H9 (cell line): ENCODE measurements around the gene VASH2. TPM values are rescaled to one million over a fixed set of nuclear protein-coding genes. Genes with fewer than 3 reads are reported as not detected.

ENCODE experiments used
- DNase-seq: peaks from one replicate; pipeline ENCODE4 v3.0.0-alpha.2; 2017
- H2AFZ ChIP-seq: one replicate; pipeline ENCODE4 v1.6.1; 2013; ENCODE audit warnings: mild to moderate bottlenecking, low read length, control low read depth, moderate library complexity
- H2AK5ac ChIP-seq: 2 replicates; pipeline ENCODE4 v1.6.1; 2013; ENCODE audit warnings: low read length, control low read depth, mixed read lengths; ENCODE audit not compliant: insufficient read length
- H2BK120ac ChIP-seq: one replicate; pipeline ENCODE4 v1.6.1; 2013; ENCODE audit warnings: low read depth, mild to moderate bottlenecking, low read length, control low read depth, inconsistent platforms; ENCODE audit not compliant: poor library complexity, severe bottlenecking
- H2BK12ac ChIP-seq: 2 replicates; pipeline ENCODE4 v1.6.1; 2013; ENCODE audit warnings: low read length, control low read depth, mixed read lengths, low read depth; ENCODE audit not compliant: insufficient read length
- H2BK15ac ChIP-seq: 2 replicates; pipeline ENCODE4 v1.6.1; 2013; ENCODE audit warnings: low read depth, low read length, control low read depth
- H2BK20ac ChIP-seq: one replicate; pipeline ENCODE4 v1.6.1; 2013; ENCODE audit warnings: low read depth, mild to moderate bottlenecking, low read length, control low read depth, inconsistent platforms; ENCODE audit not compliant: poor library complexity, severe bottlenecking
- H2BK5ac ChIP-seq: 2 replicates; pipeline ENCODE4 v1.6.1; 2013; ENCODE audit warnings: low read length, control low read depth, mixed read lengths; ENCODE audit not compliant: insufficient read length
- H3K14ac ChIP-seq: 2 replicates; pipeline ENCODE4 v1.6.1; 2013; ENCODE audit warnings: low read length, control low read depth; ENCODE audit not compliant: insufficient read depth
- H3K18ac ChIP-seq: 2 replicates; pipeline ENCODE4 v1.6.1; 2013; ENCODE audit warnings: low read depth, mild to moderate bottlenecking, mixed read lengths, low read length, control low read depth; ENCODE audit not compliant: insufficient read length
- H3K23ac ChIP-seq: 2 replicates; pipeline ENCODE4 v1.6.1; 2013; ENCODE audit warnings: low read length, control low read depth, mixed read lengths, low read depth; ENCODE audit not compliant: insufficient read length
- H3K23me2 ChIP-seq: 2 replicates; pipeline ENCODE4 v1.6.1; 2013; ENCODE audit warnings: low read depth, mild to moderate bottlenecking, mixed read lengths, low read length, control low read depth; ENCODE audit not compliant: insufficient read length, poor library complexity, severe bottlenecking
- H3K27ac ChIP-seq: 2 replicates; pipeline ENCODE4 v1.5.1; 2013; ENCODE audit warnings: low read length, control low read depth, mixed read lengths, low read depth; ENCODE audit not compliant: insufficient read length
- H3K27me3 ChIP-seq: 2 replicates; pipeline ENCODE4 v1.6.1; 2013; ENCODE audit warnings: low read length, control low read depth, inconsistent platforms; ENCODE audit not compliant: insufficient read depth
- H3K4ac ChIP-seq: 2 replicates; pipeline ENCODE4 v1.6.1; 2013; ENCODE audit warnings: low read depth, mild to moderate bottlenecking, control low read depth, inconsistent platforms, low read length, moderate library complexity
- H3K4me1 ChIP-seq: 2 replicates; pipeline ENCODE4 v1.6.1; 2013; ENCODE audit warnings: low read length, control low read depth, inconsistent platforms; ENCODE audit not compliant: insufficient read depth
- H3K4me2 ChIP-seq: 2 replicates; pipeline ENCODE4 v1.6.1; 2013; ENCODE audit warnings: low read length, control low read depth, mixed read lengths; ENCODE audit not compliant: insufficient read length, insufficient read depth
- H3K56ac ChIP-seq: 2 replicates; pipeline ENCODE4 v1.6.1; 2013; ENCODE audit warnings: low read depth, mild to moderate bottlenecking, mixed read lengths, low read length, control low read depth; ENCODE audit not compliant: insufficient read length
- H3K79me1 ChIP-seq: 2 replicates; pipeline ENCODE4 v1.6.1; 2013; ENCODE audit warnings: low read depth, mild to moderate bottlenecking, moderate library complexity, low read length, control low read depth, inconsistent platforms; ENCODE audit not compliant: insufficient read depth, poor library complexity, severe bottlenecking
- H3K79me2 ChIP-seq: 2 replicates; pipeline ENCODE4 v1.6.1; 2013; ENCODE audit warnings: low read length, control low read depth, inconsistent platforms; ENCODE audit not compliant: insufficient read depth
- H3K9ac ChIP-seq: 2 replicates; pipeline ENCODE4 v1.6.1; 2013; ENCODE audit warnings: low read length, control low read depth, mixed read lengths; ENCODE audit not compliant: insufficient read length; ENCODE audit errors: extremely low read depth
- H3K9me3 ChIP-seq: one replicate; pipeline ENCODE4 v1.6.1; 2013; ENCODE audit warnings: low read depth, low read length, inconsistent platforms; ENCODE audit not compliant: control insufficient read depth
- H3T11ph ChIP-seq: one replicate; pipeline ENCODE4 v1.6.1; 2013; ENCODE audit warnings: mild to moderate bottlenecking, low read length, control low read depth, inconsistent platforms
- H4K20me1 ChIP-seq: one replicate; pipeline ENCODE4 v1.6.1; 2013; ENCODE audit not compliant: control insufficient read depth, insufficient read length, insufficient read depth
- H4K5ac ChIP-seq: 2 replicates; pipeline ENCODE4 v1.6.1; 2013; ENCODE audit warnings: low read depth, mild to moderate bottlenecking, mixed read lengths, low read length, control low read depth; ENCODE audit not compliant: insufficient read length
- H4K8ac ChIP-seq: replicated peaks from 2 replicates; pipeline ENCODE4 v1.6.1; 2013; ENCODE audit warnings: low read length, control low read depth, mixed read lengths, low read depth; ENCODE audit not compliant: insufficient read length
- H4K91ac ChIP-seq: 2 replicates; pipeline ENCODE4 v1.6.1; 2013; ENCODE audit warnings: low read depth, mild to moderate bottlenecking, moderate library complexity, mixed read lengths, low read length, control low read depth; ENCODE audit not compliant: insufficient read length
- H3K27ac Mint-ChIP-seq, 3 experiments: 2 replicates in 2 of 3; 3 replicates in 1 of 3; pipeline ENCODE4 v1.8.0; 2020 to 2021; ENCODE audit warnings: mixed read lengths in 3 of 3, mild to moderate bottlenecking in 1 of 3, moderate library complexity in 1 of 3
- H3K27me3 Mint-ChIP-seq: 2 replicates; pipeline ENCODE4 v1.8.0; 2021; ENCODE audit warnings: low read depth, mild to moderate bottlenecking, moderate library complexity, mixed read lengths
- H3K36me3 Mint-ChIP-seq, 3 experiments: 2 replicates in 2 of 3; 3 replicates in 1 of 3; pipeline ENCODE4 v1.8.0; 2020 to 2021; ENCODE audit warnings: low read depth in 3 of 3, mixed read lengths in 3 of 3; ENCODE audit not compliant: insufficient read depth in 1 of 3
- H3K4me1 Mint-ChIP-seq, 2 experiments: 2 replicates each; pipeline ENCODE4 v1.8.0; 2020; ENCODE audit warnings: mixed read lengths in 2 of 2
- H3K4me3 Mint-ChIP-seq, 2 experiments: 2 replicates in 1 of 2; 3 replicates in 1 of 2; pipeline ENCODE4 v1.8.0; 2020 to 2021; ENCODE audit warnings: mild to moderate bottlenecking in 2 of 2, mixed read lengths in 2 of 2, moderate library complexity in 1 of 2
- H3K9me3 Mint-ChIP-seq, 2 experiments: 2 replicates in 1 of 2; 3 replicates in 1 of 2; pipeline ENCODE4 v1.8.0; 2020; ENCODE audit warnings: mild to moderate bottlenecking in 2 of 2, mixed read lengths in 2 of 2, moderate library complexity in 1 of 2
- WGBS: extraction: QIAGEN DNeasy Blood & Tissue Kit; methylation state at CpG from one replicate; pipeline ENCODE4 v1.1.7; 2013; ENCODE audit warnings: missing lambda C conversion rate, low lambda C conversion rate, mixed read lengths; ENCODE audit not compliant: insufficient read length; ENCODE audit errors: extremely low coverage; 5-methylcytosine and 5-hydroxymethylcytosine counted together
- total RNA-seq: library from RNA; stranded (reverse); gene quantifications from 2 replicates; pipeline ENCODE4 v1.2.1, GENCODE V29; 2021
- TF ChIP-seq, protein P1 (sequence below): fragments of 200-600 bp; sonication (generic); conservative IDR thresholded peaks from 3 replicates; pipeline ENCODE4 v1.8.0; 2021; ENCODE audit warnings: antibody characterized with exemption, mild to moderate bottlenecking

Gene VASH2
- total RNA-seq, 1 experiment from 2014 or later, result 76.1 TPM

DNA sequence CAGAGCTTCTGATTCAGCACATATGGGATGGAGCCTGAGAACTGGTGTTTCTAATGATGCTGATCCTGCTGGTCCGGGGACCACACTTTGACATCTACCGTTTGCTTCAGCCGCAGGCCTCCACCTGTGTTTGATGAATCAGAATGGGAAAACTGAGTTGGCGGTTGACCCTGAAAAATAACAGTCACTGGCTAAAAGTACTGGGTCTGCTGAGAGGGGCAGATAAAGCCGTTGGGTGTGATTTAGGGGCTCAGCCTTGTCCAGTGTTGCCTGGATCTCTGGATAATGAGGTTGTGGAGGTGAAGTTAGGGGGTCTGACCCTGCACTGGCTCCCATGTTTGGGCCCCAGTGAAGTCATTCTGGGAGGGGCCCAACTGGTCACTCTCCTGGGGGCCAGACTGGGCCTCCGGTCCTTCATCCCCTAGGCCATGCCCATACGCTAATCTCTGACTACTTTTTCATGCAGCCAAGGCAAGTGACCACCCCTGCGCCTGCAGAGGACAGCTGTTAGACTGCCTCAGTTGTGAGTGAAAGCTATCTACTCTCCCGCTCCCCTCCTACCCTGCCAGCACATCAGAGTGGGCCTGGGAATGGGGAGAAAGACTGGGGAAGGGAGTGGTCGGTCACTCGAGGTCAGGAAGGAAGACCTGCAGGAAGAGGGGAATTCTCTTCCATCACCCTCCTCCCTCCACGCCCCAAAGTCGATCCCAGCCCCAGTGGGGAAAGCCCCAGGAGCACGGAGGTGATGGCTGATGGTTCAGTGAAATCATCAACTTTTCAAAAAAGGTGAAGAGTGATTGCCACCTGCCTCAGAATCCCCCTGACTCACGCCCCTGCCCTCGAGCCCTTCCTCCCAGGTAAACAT lies 27.7 kb downstream of the VASH2 start:
- peak; percentile 21 for DNase-seq
- Histone ChIP-seq H3K23ac (no peak overlapping the region), H3K4me2 (no peak overlapping the region), H3T11ph (no peak overlapping the region), H4K8ac (no peak overlapping the region), H3K79me2 (no peaks in the 10 kb centered on the region), H2BK5ac (no peak overlapping the region), H3K18ac (no peak overlapping the region), H2AK5ac (no peak overlapping the region), H3K27ac (no peak overlapping the region), H4K20me1 (no peaks in the 10 kb centered on the region), H2BK120ac (no peak overlapping the region), H3K27me3 (no peaks in the 10 kb centered on the region), H2BK15ac (no peak overlapping the region), H2AFZ (no peak overlapping the region), H3K56ac (no peak overlapping the region), H3K23me2 (no peaks in the 10 kb centered on the region), H4K91ac (no peak overlapping the region), H3K4me1 (peaks cover 7% of the 10 kb centered on the region; the same call in 1 of the 2 replicates), H4K5ac (no peak overlapping the region), H3K9me3 (no peaks in the 10 kb centered on the region), H3K9ac (no peak overlapping the region), H2BK20ac (no peak overlapping the region), H3K14ac (no peak overlapping the region), H3K79me1 (no peaks in the 10 kb centered on the region), H3K4ac (no peak overlapping the region), H2BK12ac (no peak overlapping the region)
- H3K9me3 Mint-ChIP-seq, result no peaks in the 10 kb centered on the region
- TF ChIP-seq, protein P1, sequence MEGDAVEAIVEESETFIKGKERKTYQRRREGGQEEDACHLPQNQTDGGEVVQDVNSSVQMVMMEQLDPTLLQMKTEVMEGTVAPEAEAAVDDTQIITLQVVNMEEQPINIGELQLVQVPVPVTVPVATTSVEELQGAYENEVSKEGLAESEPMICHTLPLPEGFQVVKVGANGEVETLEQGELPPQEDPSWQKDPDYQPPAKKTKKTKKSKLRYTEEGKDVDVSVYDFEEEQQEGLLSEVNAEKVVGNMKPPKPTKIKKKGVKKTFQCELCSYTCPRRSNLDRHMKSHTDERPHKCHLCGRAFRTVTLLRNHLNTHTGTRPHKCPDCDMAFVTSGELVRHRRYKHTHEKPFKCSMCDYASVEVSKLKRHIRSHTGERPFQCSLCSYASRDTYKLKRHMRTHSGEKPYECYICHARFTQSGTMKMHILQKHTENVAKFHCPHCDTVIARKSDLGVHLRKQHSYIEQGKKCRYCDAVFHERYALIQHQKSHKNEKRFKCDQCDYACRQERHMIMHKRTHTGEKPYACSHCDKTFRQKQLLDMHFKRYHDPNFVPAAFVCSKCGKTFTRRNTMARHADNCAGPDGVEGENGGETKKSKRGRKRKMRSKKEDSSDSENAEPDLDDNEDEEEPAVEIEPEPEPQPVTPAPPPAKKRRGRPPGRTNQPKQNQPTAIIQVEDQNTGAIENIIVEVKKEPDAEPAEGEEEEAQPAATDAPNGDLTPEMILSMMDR, result no peak
- peaks cover 68 to 99% (median 75%) of the 10 kb centered on the region in 3 experiments for H3K36me3 Mint-ChIP-seq
- no peak overlapping the region for H3K4me3 Mint-ChIP-seq
- peaks cover 47 to 51% of the 10 kb centered on the region in 2 experiments for H3K4me1 Mint-ChIP-seq
- WGBS, result no CpG with 5 or more reads among the region's 16 CpGs
- H3K27ac Mint-ChIP-seq, result peak overlapping the region; percentile 76 to 87 (median 86); a peak in 5 of 7 replicates
- H3K27me3 Mint-ChIP-seq, result no peaks in the 10 kb centered on the region; the same call in 1 of the 2 replicates
